SK-N-SH treated with all-trans-retinoic acid at 6 μM for 48 hours (cell line): ENCODE data around the gene PEPD.

Experiments used
- ATAC-seq: fragments of 200-7000 bp; cut with Tn5 transposase; 3 replicates; pipeline ENCODE4 v1.9.1; 2020; ENCODE audit warnings: mild to moderate bottlenecking, moderate library complexity
- ARNTL ChIP-seq: fragments of 450-650 bp; formaldehyde crosslinking; IDR thresholded peaks from 2 replicates; pipeline ENCODE4 v1.5.0; 2020; ENCODE audit warnings: low read depth, mild to moderate bottlenecking, moderate library complexity, borderline replicate concordance
- BACH2 ChIP-seq: fragments of 250-450 bp; sonication (Bioruptor Pico); IDR thresholded peaks from 2 replicates; pipeline ENCODE4 v1.9.0; 2021; ENCODE audit warnings: mild to moderate bottlenecking, borderline replicate concordance
- CSDC2 ChIP-seq: fragments of 250-450 bp; sonication (Bioruptor Pico); IDR thresholded peaks from 2 replicates; pipeline ENCODE4 v1.5.0; 2020; ENCODE audit warnings: mild to moderate bottlenecking, moderate library complexity
- GLIS3 ChIP-seq: fragments of 250-450 bp; sonication (Bioruptor Pico); IDR thresholded peaks from 2 replicates; pipeline ENCODE4 v1.5.0; 2020; ENCODE audit warnings: mild to moderate bottlenecking, moderate library complexity
- ISL1 ChIP-seq: fragments of 250-450 bp; sonication (Bioruptor Pico); IDR thresholded peaks from 2 replicates; pipeline ENCODE4 v2.1.2; 2022; ENCODE audit warnings: mild to moderate bottlenecking, moderate library complexity
- OSR1 ChIP-seq: fragments of 250-450 bp; sonication (Bioruptor Pico); IDR thresholded peaks from 2 replicates; pipeline ENCODE4 v1.8.0; 2022; ENCODE audit warnings: moderate library complexity, mild to moderate bottlenecking, inconsistent platforms
- PPARA ChIP-seq: fragments of 250-450 bp; sonication (Bioruptor Pico); IDR thresholded peaks from 2 replicates; pipeline ENCODE4 v1.5.0; 2020; ENCODE audit warnings: mild to moderate bottlenecking, borderline replicate concordance
- RARB ChIP-seq: fragments of 250-450 bp; sonication (Bioruptor Pico); IDR thresholded peaks from 2 replicates; pipeline ENCODE4 v1.8.0; 2021; ENCODE audit warnings: mild to moderate bottlenecking, moderate library complexity
- SNAI2 ChIP-seq: fragments of 250-450 bp; sonication (Bioruptor Pico); IDR thresholded peaks from 2 replicates; pipeline ENCODE4 v1.5.0; 2020; ENCODE audit warnings: mild to moderate bottlenecking, moderate library complexity
- TCF4 ChIP-seq: fragments of 250-450 bp; sonication (Bioruptor Pico); IDR thresholded peaks from 2 replicates; pipeline ENCODE4 v1.8.0; 2021; ENCODE audit warnings: mild to moderate bottlenecking, moderate library complexity, borderline replicate concordance
- TOX ChIP-seq: fragments of 250-450 bp; sonication (Bioruptor Pico); IDR thresholded peaks from 2 replicates; pipeline ENCODE4 v1.8.0; 2021; ENCODE audit warnings: mild to moderate bottlenecking, moderate library complexity, borderline replicate concordance
- ZC3H10 ChIP-seq: fragments of 250-450 bp; sonication (Bioruptor Pico); IDR thresholded peaks from 2 replicates; pipeline ENCODE4 v1.5.1; 2021; ENCODE audit warnings: mild to moderate bottlenecking, moderate library complexity
- ZFP3 ChIP-seq: fragments of 250-450 bp; sonication (Bioruptor Pico); IDR thresholded peaks from 2 replicates; pipeline ENCODE4 v1.5.0; 2020; ENCODE audit warnings: mild to moderate bottlenecking, moderate library complexity
- ZFP30 ChIP-seq: fragments of 450-650 bp; formaldehyde crosslinking; IDR thresholded peaks from 2 replicates; pipeline ENCODE4 v1.5.0; 2022; ENCODE audit warnings: mild to moderate bottlenecking, moderate library complexity
- ZNF565 ChIP-seq: fragments of 450-650 bp; formaldehyde crosslinking; conservative IDR thresholded peaks from 2 replicates; pipeline ENCODE4 v1.5.0; 2020; ENCODE audit warnings: low read depth, mild to moderate bottlenecking, moderate library complexity
- ZNF70 ChIP-seq: fragments of 450-650 bp; formaldehyde crosslinking; IDR thresholded peaks from 2 replicates; pipeline ENCODE4 v1.5.0; 2020; ENCODE audit warnings: mild to moderate bottlenecking, moderate library complexity
- ZNF8 ChIP-seq: fragments of 450-650 bp; formaldehyde crosslinking; IDR thresholded peaks from 2 replicates; pipeline ENCODE4 v1.5.0; 2020; ENCODE audit warnings: mild to moderate bottlenecking, moderate library complexity
- TF ChIP-seq, protein P1 (sequence below): fragments of 250-450 bp; sonication (Bioruptor Pico); IDR thresholded peaks from 2 replicates; pipeline ENCODE4 v1.8.0; 2020; ENCODE audit warnings: mild to moderate bottlenecking, moderate library complexity, borderline replicate concordance
- TF ChIP-seq, protein P2 (sequence below): fragments of 250-450 bp; sonication (Bioruptor Pico); IDR thresholded peaks from 2 replicates; pipeline ENCODE4 v1.5.0; 2020; ENCODE audit warnings: mild to moderate bottlenecking, moderate library complexity
- TF ChIP-seq, protein P3 (sequence below): fragments of 250-450 bp; sonication (Bioruptor Pico); IDR thresholded peaks from 2 replicates; pipeline ENCODE4 v1.8.0; 2021; ENCODE audit warnings: low read depth, mild to moderate bottlenecking, moderate library complexity, borderline replicate concordance

Gene PEPD

DNA sequence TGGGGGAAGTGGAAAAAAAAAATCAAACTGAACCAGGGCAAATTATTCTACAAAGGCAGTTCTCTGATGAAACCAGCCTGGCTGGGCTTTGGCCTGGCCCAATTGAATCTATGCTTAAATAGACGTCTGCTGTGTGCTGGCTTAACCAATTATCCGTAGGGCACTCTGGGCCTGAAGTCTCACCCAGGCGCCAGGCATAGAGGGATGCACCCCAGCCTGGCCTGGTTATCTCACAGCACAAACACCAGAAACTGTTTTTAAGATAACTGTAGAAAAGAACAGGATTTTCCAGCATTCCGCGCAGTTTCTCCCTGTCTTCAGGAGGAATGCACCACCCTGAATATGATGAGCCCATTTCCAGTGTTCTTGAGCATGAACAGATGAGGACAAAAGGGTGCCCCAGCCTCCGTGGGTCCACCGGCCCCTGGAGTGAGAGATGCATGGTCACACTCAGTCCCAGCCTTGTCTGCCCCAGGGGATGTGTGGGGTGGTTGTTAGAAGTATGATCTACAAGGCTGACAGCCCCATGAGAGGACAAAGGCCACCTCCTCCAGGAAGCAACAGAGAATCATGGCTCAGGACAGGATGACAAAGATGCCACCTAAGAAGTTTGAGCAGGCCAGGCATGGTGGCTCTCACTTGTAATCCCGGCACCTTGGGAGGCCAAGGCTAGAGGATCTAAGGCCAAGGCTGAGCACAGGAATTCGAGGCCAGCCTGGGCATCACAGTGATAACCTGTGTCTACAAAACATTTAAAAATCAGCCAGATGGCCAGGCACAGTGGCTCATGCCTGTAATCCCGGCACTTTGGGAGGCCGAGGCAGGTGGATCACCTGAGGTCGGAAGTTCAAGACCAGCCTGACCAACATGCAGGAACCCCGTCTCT is 50.2 kb downstream of the PEPD start:
- no peak for ATAC-seq

DNA sequence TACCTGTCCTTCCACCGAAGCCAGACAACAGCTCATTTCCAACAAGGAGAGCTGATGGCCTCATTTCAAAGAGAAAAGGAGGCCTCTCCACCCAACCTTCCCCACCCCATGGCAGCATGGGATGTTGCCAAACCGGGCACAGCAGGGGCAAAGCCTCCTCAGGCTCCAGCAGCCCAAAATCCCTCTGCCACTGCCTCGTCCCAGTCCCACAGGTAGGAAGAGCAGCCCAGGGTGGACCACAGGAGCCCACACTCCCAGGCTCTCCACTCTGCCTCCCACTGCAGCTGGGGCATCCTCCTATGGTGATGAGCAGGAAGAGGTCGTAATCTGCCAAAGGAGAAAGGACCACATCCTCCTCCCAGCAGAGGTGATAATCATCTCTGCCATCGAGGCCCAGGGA is 50.9 kb downstream of the PEPD start:
- no peak for TF ChIP-seq ARNTL
- TF ChIP-seq, protein P1, sequence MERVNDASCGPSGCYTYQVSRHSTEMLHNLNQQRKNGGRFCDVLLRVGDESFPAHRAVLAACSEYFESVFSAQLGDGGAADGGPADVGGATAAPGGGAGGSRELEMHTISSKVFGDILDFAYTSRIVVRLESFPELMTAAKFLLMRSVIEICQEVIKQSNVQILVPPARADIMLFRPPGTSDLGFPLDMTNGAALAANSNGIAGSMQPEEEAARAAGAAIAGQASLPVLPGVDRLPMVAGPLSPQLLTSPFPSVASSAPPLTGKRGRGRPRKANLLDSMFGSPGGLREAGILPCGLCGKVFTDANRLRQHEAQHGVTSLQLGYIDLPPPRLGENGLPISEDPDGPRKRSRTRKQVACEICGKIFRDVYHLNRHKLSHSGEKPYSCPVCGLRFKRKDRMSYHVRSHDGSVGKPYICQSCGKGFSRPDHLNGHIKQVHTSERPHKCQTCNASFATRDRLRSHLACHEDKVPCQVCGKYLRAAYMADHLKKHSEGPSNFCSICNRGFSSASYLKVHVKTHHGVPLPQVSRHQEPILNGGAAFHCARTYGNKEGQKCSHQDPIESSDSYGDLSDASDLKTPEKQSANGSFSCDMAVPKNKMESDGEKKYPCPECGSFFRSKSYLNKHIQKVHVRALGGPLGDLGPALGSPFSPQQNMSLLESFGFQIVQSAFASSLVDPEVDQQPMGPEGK (CRISPR knock-in tag), result no peak
- TF ChIP-seq OSR1 (CRISPR knock-in tag), result no peak
- no peak for TF ChIP-seq ZFP3 (CRISPR knock-in tag)
- TF ChIP-seq TOX, result no peak
- no peak for TF ChIP-seq RARB (CRISPR knock-in tag)
- TF ChIP-seq TCF4 (CRISPR knock-in tag), result no peak
- TF ChIP-seq, protein P2, sequence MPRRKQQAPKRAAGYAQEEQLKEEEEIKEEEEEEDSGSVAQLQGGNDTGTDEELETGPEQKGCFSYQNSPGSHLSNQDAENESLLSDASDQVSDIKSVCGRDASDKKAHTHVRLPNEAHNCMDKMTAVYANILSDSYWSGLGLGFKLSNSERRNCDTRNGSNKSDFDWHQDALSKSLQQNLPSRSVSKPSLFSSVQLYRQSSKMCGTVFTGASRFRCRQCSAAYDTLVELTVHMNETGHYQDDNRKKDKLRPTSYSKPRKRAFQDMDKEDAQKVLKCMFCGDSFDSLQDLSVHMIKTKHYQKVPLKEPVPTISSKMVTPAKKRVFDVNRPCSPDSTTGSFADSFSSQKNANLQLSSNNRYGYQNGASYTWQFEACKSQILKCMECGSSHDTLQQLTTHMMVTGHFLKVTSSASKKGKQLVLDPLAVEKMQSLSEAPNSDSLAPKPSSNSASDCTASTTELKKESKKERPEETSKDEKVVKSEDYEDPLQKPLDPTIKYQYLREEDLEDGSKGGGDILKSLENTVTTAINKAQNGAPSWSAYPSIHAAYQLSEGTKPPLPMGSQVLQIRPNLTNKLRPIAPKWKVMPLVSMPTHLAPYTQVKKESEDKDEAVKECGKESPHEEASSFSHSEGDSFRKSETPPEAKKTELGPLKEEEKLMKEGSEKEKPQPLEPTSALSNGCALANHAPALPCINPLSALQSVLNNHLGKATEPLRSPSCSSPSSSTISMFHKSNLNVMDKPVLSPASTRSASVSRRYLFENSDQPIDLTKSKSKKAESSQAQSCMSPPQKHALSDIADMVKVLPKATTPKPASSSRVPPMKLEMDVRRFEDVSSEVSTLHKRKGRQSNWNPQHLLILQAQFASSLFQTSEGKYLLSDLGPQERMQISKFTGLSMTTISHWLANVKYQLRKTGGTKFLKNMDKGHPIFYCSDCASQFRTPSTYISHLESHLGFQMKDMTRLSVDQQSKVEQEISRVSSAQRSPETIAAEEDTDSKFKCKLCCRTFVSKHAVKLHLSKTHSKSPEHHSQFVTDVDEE, result no peak
- no peak for TF ChIP-seq GLIS3 (CRISPR knock-in tag)
- no peak for TF ChIP-seq CSDC2 (CRISPR knock-in tag)
- no peak for TF ChIP-seq ISL1 (CRISPR knock-in tag)
- no peak for ATAC-seq

More for the DNA sequence above, 50.2 kb downstream of the PEPD start:
- TF ChIP-seq BACH2 (CRISPR knock-in tag), result no peak
- TF ChIP-seq GLIS3 (CRISPR knock-in tag), result no peak
- no peak for TF ChIP-seq ZNF565
- no peak for TF ChIP-seq TOX

DNA sequence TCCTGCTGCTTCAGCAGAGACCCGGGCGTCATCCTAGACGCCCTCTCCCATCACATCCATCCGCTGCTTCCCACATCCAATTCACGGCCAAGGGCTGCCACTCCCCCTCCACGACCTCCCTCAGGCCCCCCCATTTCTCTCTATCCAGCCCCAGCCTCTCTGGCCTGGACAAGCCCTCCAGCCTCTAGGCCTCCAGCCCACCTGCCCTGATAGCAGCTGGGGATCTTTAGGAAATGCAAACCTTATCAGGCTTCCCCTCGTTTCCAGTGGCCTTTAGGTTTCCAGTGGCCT is 51.6 kb downstream of the PEPD start:
- ATAC-seq, result no peak
- TF ChIP-seq ZNF565, result no peak
- no peak for TF ChIP-seq PPARA (CRISPR knock-in tag)
- no peak for TF ChIP-seq ZFP30 (CRISPR knock-in tag)
- TF ChIP-seq BACH2 (CRISPR knock-in tag), result no peak
- no peak for TF ChIP-seq OSR1 (CRISPR knock-in tag)
- no peak for TF ChIP-seq ZC3H10 (CRISPR knock-in tag)
- TF ChIP-seq, protein P2, result no peak
- no peak for TF ChIP-seq ZNF70 (CRISPR knock-in tag)
- no peak for TF ChIP-seq ARNTL
- no peak for TF ChIP-seq SNAI2 (CRISPR knock-in tag)
- no peak for TF ChIP-seq GLIS3 (CRISPR knock-in tag)

DNA sequence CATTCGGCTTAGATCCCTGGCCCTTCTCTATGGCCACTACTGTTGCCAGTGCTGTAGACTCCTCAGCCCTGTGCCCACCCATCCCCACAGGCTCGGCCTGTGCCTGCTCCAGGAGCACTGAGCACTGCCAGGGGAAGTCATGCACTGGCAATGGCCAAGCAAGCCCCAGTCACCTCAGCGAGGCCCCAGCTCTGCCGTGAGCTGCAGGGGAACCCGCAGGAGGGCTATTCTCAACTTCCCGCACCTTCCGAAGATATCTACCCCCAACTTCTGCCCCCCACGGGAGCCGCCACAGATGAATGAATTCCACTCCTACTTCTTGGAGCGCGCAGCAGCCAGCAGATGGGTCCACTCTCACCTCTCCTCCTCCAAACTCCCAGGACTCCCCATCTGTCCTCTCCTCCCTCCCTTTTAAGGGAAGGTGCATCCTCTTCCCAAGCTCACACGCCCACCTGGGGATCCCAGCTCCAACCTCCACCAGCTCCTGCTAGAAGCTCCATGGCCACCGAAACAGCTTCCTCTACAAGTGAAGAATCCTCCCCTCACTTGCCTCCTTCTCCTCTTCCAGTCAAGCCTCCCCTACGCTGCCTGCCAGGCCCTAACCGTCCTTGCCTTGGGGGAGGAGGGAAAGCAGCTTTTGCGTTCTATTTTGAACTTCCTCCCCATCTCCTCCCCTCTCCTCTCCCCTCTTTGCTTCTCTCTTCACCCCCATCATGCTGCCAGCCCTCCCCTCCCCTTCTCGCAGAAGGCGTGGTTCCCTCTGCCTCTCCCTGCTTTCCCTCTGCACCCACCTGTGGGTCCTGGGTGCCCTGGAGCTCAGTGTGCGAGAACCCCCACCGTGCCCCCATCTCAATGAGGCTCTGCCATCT is 52.2 kb downstream of the PEPD start:
- no peak for ATAC-seq
- TF ChIP-seq ARNTL (no peak), RARB (CRISPR knock-in tag) (no peak), ZC3H10 (CRISPR knock-in tag) (no peak), ZNF70 (CRISPR knock-in tag) (no peak), GLIS3 (CRISPR knock-in tag) (no peak), TCF4 (CRISPR knock-in tag) (no peak), SNAI2 (CRISPR knock-in tag) (no peak), PPARA (CRISPR knock-in tag) (no peak), ZFP30 (CRISPR knock-in tag) (no peak), ZNF8 (no peak), ZNF565 (no peak), BACH2 (CRISPR knock-in tag) (no peak)
- TF ChIP-seq, protein P3, sequence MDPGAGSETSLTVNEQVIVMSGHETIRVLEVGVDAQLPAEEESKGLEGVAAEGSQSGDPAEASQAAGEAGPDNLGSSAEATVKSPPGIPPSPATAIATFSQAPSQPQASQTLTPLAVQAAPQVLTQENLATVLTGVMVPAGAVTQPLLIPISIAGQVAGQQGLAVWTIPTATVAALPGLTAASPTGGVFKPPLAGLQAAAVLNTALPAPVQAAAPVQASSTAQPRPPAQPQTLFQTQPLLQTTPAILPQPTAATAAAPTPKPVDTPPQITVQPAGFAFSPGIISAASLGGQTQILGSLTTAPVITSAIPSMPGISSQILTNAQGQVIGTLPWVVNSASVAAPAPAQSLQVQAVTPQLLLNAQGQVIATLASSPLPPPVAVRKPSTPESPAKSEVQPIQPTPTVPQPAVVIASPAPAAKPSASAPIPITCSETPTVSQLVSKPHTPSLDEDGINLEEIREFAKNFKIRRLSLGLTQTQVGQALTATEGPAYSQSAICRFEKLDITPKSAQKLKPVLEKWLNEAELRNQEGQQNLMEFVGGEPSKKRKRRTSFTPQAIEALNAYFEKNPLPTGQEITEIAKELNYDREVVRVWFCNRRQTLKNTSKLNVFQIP (CRISPR knock-in tag), result no peak
- TF ChIP-seq, protein P1 (CRISPR knock-in tag), result no peak
